Chondrocyte (in vitro differentiated cells): ENCODE data around the gene PIF1. TPM values are rescaled to one million over a fixed set of nuclear protein-coding genes. Genes with fewer than 3 reads are reported as not detected.
A peak's percentile ranks its signal among the peaks of the same experiment; 100 is the strongest.
"Not testable (repeated sequence)": the region's sequence is repeated elsewhere in the genome, so short reads cannot be mapped to it uniquely, and the experiment has no call there.

Experiments
- DNase-seq: peaks from one replicate; pipeline ENCODE4 v3.0.0; 2021; ENCODE audit warnings: mixed read lengths, low spot score
- H3K27ac Mint-ChIP-seq: one replicate; pipeline ENCODE4 v1.8.0; 2021; ENCODE audit warnings: mild to moderate bottlenecking, moderate library complexity, mixed read lengths; ENCODE audit not compliant: unreplicated experiment
- H3K27me3 Mint-ChIP-seq: 2 replicates; pipeline ENCODE4 v1.8.0; 2021; ENCODE audit warnings: low read depth, mixed read lengths
- H3K36me3 Mint-ChIP-seq: 2 replicates; pipeline ENCODE4 v1.8.0; 2021; ENCODE audit warnings: low read depth, mixed read lengths
- H3K4me1 Mint-ChIP-seq: 2 replicates; pipeline ENCODE4 v1.8.0; 2021; ENCODE audit warnings: low read depth, mild to moderate bottlenecking, mixed read lengths
- H3K4me3 Mint-ChIP-seq: one replicate; pipeline ENCODE4 v1.8.0; 2021; ENCODE audit warnings: mild to moderate bottlenecking, moderate library complexity, mixed read lengths; ENCODE audit not compliant: unreplicated experiment
- H3K9me3 Mint-ChIP-seq: 2 replicates; pipeline ENCODE4 v1.8.0; 2021; ENCODE audit warnings: low read depth, mixed read lengths
- CTCF ChIP-seq: fragments of 200-600 bp; sonication (generic); IDR thresholded peaks from 2 replicates; pipeline ENCODE4 v1.5.0; 2021; ENCODE audit warnings: antibody characterized with exemption, mild to moderate bottlenecking, moderate library complexity
- total RNA-seq: library from RNA; stranded (reverse); gene quantifications from 3 replicates; pipeline ENCODE4 v1.2.1, GENCODE V29; 2021

The PIF1 gene
- total RNA-seq, 1 donor from 2014 or later = 6.1 TPM

- peaks cover 21% of the 10 kb centered on the region for H3K4me1 Mint-ChIP-seq
- peaks cover 2% of the 10 kb centered on the region for H3K36me3 Mint-ChIP-seq
- no peaks in the 10 kb centered on the region for H3K27me3 Mint-ChIP-seq
- H3K4me3 Mint-ChIP-seq = peak overlapping the region; percentile 80
- peak overlapping the region; percentile 74 for H3K27ac Mint-ChIP-seq
- DNase-seq = no peak
- H3K9me3 Mint-ChIP-seq = no peaks in the 10 kb centered on the region
- no peak for TF ChIP-seq CTCF
These were observed 467 bp downstream of the PIF1 start for GRCh38 chr15:64824929-64825430.

GRCh38 chr15:64816452-64816851 lies 9.0 kb downstream of the PIF1 start:
- no peak for TF ChIP-seq CTCF
- Mint-ChIP-seq H3K4me3 (no peak overlapping the region), H3K27me3 (no peaks in the 10 kb centered on the region), H3K27ac (no peak overlapping the region), H3K36me3 (peaks cover 2% of the 10 kb centered on the region), H3K9me3 (no peaks in the 10 kb centered on the region), H3K4me1 (no peaks in the 10 kb centered on the region)
- no peak for DNase-seq

GRCh38 chr15:64814965-64815364 lies 10.5 kb downstream of the PIF1 start:
- H3K27ac Mint-ChIP-seq = not testable (repeated sequence)

GRCh38 chr15:64814283-64814682 lies 11.2 kb downstream of the PIF1 start:
- H3K27me3 Mint-ChIP-seq, H3K4me3 Mint-ChIP-seq, DNase-seq, H3K4me1 Mint-ChIP-seq, H3K27ac Mint-ChIP-seq, H3K36me3 Mint-ChIP-seq, H3K9me3 Mint-ChIP-seq: not testable (repeated sequence)

More at GRCh38 chr15:64814965-64815364, 10.5 kb downstream of the PIF1 start:
- H3K27me3 Mint-ChIP-seq, H3K36me3 Mint-ChIP-seq, H3K4me3 Mint-ChIP-seq, H3K9me3 Mint-ChIP-seq, H3K4me1 Mint-ChIP-seq, DNase-seq: not testable (repeated sequence)

- Mint-ChIP-seq H3K4me3 (no peak overlapping the region), H3K27ac (no peak overlapping the region), H3K9me3 (no peaks in the 10 kb centered on the region), H3K27me3 (peaks cover 5% of the 10 kb centered on the region), H3K4me1 (peaks cover 3% of the 10 kb centered on the region), H3K36me3 (no peaks in the 10 kb centered on the region)
- DNase-seq = no peak
- no peak for TF ChIP-seq CTCF
These were observed 12.4 kb downstream of the PIF1 start for GRCh38 chr15:64813075-64813474.

GRCh38 chr15:64810497-64811326 lies 14.7 kb downstream of the PIF1 start:
- H3K4me3 Mint-ChIP-seq = no peak overlapping the region
- peaks cover 7% of the 10 kb centered on the region for H3K27me3 Mint-ChIP-seq
- H3K4me1 Mint-ChIP-seq = peaks cover 3% of the 10 kb centered on the region
- H3K36me3 Mint-ChIP-seq = peaks cover 2% of the 10 kb centered on the region
- H3K9me3 Mint-ChIP-seq = no peaks in the 10 kb centered on the region
- no peak for DNase-seq
- no peak overlapping the region for H3K27ac Mint-ChIP-seq
- no peak for TF ChIP-seq CTCF
